ENCODE results near the gene TENM4.

DNA sequence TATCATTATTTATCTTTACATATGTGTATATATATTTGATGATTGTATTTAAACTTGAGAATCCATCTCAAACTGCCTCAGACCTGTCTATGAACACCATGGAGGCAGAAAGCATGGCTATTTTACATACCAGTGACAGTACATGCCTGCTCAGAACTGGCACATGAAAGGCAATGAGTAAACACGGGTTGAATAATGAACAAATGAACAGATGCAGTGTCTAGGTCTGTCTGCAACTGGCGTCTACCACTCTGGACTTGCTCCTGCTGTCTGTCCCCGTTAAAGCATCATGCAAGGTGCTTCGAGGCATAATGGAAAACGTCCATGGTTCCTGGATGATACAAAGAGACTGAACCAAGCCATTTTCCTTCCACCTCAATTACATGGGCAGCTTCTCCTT, 594.6 kb downstream of the TENM4 start:
- TF ChIP-seq POLR2A (IDR thresholded peaks at IDR 0.05): no peak
- TF ChIP-seq, protein P1, sequence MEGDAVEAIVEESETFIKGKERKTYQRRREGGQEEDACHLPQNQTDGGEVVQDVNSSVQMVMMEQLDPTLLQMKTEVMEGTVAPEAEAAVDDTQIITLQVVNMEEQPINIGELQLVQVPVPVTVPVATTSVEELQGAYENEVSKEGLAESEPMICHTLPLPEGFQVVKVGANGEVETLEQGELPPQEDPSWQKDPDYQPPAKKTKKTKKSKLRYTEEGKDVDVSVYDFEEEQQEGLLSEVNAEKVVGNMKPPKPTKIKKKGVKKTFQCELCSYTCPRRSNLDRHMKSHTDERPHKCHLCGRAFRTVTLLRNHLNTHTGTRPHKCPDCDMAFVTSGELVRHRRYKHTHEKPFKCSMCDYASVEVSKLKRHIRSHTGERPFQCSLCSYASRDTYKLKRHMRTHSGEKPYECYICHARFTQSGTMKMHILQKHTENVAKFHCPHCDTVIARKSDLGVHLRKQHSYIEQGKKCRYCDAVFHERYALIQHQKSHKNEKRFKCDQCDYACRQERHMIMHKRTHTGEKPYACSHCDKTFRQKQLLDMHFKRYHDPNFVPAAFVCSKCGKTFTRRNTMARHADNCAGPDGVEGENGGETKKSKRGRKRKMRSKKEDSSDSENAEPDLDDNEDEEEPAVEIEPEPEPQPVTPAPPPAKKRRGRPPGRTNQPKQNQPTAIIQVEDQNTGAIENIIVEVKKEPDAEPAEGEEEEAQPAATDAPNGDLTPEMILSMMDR (IDR thresholded peaks at IDR 0.05): no peak
